K562 (cell line): ENCODE results near the gene TUBB4B. TPM values are rescaled to one million over a fixed set of nuclear protein-coding genes. Genes with fewer than 3 reads are reported as not detected.

Experiments used
- CAMTA2 ChIP-seq: fragments of 250-450 bp; sonication (Bioruptor Pico); conservative IDR thresholded peaks from 2 replicates; pipeline ENCODE4 v1.5.1; 2022
- CBX2 ChIP-seq: fragments of 200-600 bp; sonication (generic); IDR thresholded peaks from one replicate; pipeline ENCODE4 v1.6.1; 2012; ENCODE audit warnings: mild to moderate bottlenecking, low read length, inconsistent platforms; ENCODE audit not compliant: insufficient read depth, poor library complexity, severe bottlenecking
- CBX8 ChIP-seq: fragments of 200-600 bp; sonication (generic); IDR thresholded peaks from 2 replicates; pipeline ENCODE4 v1.6.1; 2012; ENCODE audit warnings: borderline replicate concordance, mixed run types, low read depth, mild to moderate bottlenecking, moderate library complexity, mixed read lengths, low read length, control low read depth, inconsistent platforms; ENCODE audit not compliant: poor library complexity, severe bottlenecking; ENCODE audit errors: extremely low read depth
- CC2D1A ChIP-seq: fragments of 450-650 bp; IDR thresholded peaks from 2 replicates; pipeline ENCODE4 v1.6.1; 2017; ENCODE audit warnings: mild to moderate bottlenecking
- CHD1 ChIP-seq: fragments of 200-600 bp; sonication (generic); IDR thresholded peaks from one replicate; pipeline ENCODE4 v1.6.1; 2012; ENCODE audit warnings: mild to moderate bottlenecking, moderate library complexity, low read length, inconsistent platforms
- CREBBP ChIP-seq: IDR thresholded peaks from one replicate; pipeline ENCODE4 v1.6.1; 2012; ENCODE audit warnings: low read depth, mild to moderate bottlenecking, control low read depth, inconsistent platforms, low read length
- E2F3 ChIP-seq: fragments of 250-450 bp; sonication (Bioruptor Pico); IDR thresholded peaks from 2 replicates; pipeline ENCODE4 v1.4.0; 2020; ENCODE audit warnings: mild to moderate bottlenecking
- GTF2A2 ChIP-seq: IDR thresholded peaks from 2 replicates; pipeline ENCODE4 v1.6.1; 2016; ENCODE audit warnings: mild to moderate bottlenecking, missing genetic modification characterization, missing compliant biosample characterization
- HCFC1 ChIP-seq: IDR thresholded peaks from 2 replicates; pipeline ENCODE4 v1.6.1; 2012; ENCODE audit warnings: low read depth, low read length, improper control_type of control experiment
- HMG20B ChIP-seq: fragments of 250-450 bp; sonication (Bioruptor Pico); IDR thresholded peaks from 2 replicates; pipeline ENCODE4 v1.5.0; 2021; ENCODE audit warnings: mild to moderate bottlenecking
- IFI16 ChIP-seq: fragments of 250-450 bp; sonication (Bioruptor Pico); IDR thresholded peaks from 2 replicates; pipeline ENCODE4 v2.1.2; 2022; ENCODE audit warnings: mild to moderate bottlenecking, inconsistent platforms
- KDM1A ChIP-seq, 2 experiments: fragments of 450-650 bp; IDR thresholded peaks; 2 replicates each; pipeline ENCODE4 v1.6.1; 2016; ENCODE audit warnings: mild to moderate bottlenecking in 2 of 2
- MXI1 ChIP-seq: IDR thresholded peaks from 2 replicates; pipeline ENCODE4 v1.6.1; 2011; ENCODE audit warnings: low read depth, mild to moderate bottlenecking, improper control_type of control experiment, low read length
- NRF1 ChIP-seq, 2 experiments: fragments of 450-650 bp; IDR thresholded peaks in 1 of 2; conservative IDR thresholded peaks in 1 of 2; 2 replicates each; pipeline ENCODE4 v1.6.1; 2014; ENCODE audit warnings: mild to moderate bottlenecking in 2 of 2
- SMARCA4 ChIP-seq: fragments of 450-650 bp; IDR thresholded peaks from 2 replicates; pipeline ENCODE4 v1.6.1; 2016
- SMARCE1 ChIP-seq: fragments of 450-650 bp; IDR thresholded peaks from 2 replicates; pipeline ENCODE4 v1.7.1; 2016; ENCODE audit warnings: mild to moderate bottlenecking
- ZBED1 ChIP-seq: IDR thresholded peaks from 2 replicates; pipeline ENCODE4 v1.6.1; 2014
- ZNF282 ChIP-seq: sonication (generic); formaldehyde crosslinking; IDR thresholded peaks from 2 replicates; pipeline ENCODE4 v1.8.1; 2023; ENCODE audit warnings: missing genetic modification reagents
- ZNF589 ChIP-seq: fragments of 200-800 bp; sonication (Bioruptor generic); IDR thresholded peaks from 2 replicates; pipeline ENCODE4 v1.6.1; 2016; ENCODE audit warnings: low read depth, missing genetic modification characterization, missing compliant biosample characterization
- ZSCAN29 ChIP-seq: fragments of 450-650 bp; IDR thresholded peaks from 2 replicates; pipeline ENCODE4 v1.6.1; 2017
- polyA plus RNA-seq, 8 experiments: library from polyadenylated mRNA; depleted of rRNA in 4 of 8; stranded (reverse) in 5 of 8; unstranded in 3 of 8; fragments of >200 nt; fragmentation: Nextera tagmentation in 2 of 8; fragmentation: Illumina TruSeq in 1 of 8; extraction: Ambion mirVana in 2 of 8; extraction: Trizol in 1 of 8; gene quantifications; 2 replicates each; pipeline versions ENCODE4 v1.2.1 to v1.2.3, GENCODE V29; 2011 to 2014; ENCODE audit warnings: inconsistent platforms in 1 of 8, missing spikeins in 1 of 8
- total RNA-seq, 7 experiments: library from RNA; depleted of rRNA in 6 of 7; stranded (reverse); fragments of >200 nt in 6 of 7; fragmentation: Illumina TruSeq in 2 of 7; extraction: Trizol in 2 of 7; gene quantifications; 2 replicates each; pipeline versions ENCODE4 v1.2.1 to v1.2.3, GENCODE V29; 2011 to 2021; ENCODE audit warnings: low replicate concordance in 1 of 7
- TF ChIP-seq, protein P1 (sequence below): fragments of 250-450 bp; sonication (Bioruptor Pico); IDR thresholded peaks from 2 replicates; pipeline ENCODE4 v1.4.0; 2020; ENCODE audit warnings: mild to moderate bottlenecking
- TF ChIP-seq, protein P2 (sequence below): fragments of 250-450 bp; sonication (Bioruptor Pico); IDR thresholded peaks from 2 replicates; pipeline ENCODE4 v1.4.0; 2020; ENCODE audit warnings: mild to moderate bottlenecking, moderate library complexity, borderline replicate concordance
- TF ChIP-seq, protein P3 (sequence below): fragments of 450-650 bp; IDR thresholded peaks from 2 replicates; pipeline ENCODE4 v1.6.1; 2017; ENCODE audit warnings: mild to moderate bottlenecking, moderate library complexity

Gene TUBB4B
- total and polyA plus RNA-seq, 9 of the 15 experiments (the other 6 are each of a cell fraction or from before 2014, with no cell fraction given): 24.1 to 443 (median 268) TPM

DNA sequence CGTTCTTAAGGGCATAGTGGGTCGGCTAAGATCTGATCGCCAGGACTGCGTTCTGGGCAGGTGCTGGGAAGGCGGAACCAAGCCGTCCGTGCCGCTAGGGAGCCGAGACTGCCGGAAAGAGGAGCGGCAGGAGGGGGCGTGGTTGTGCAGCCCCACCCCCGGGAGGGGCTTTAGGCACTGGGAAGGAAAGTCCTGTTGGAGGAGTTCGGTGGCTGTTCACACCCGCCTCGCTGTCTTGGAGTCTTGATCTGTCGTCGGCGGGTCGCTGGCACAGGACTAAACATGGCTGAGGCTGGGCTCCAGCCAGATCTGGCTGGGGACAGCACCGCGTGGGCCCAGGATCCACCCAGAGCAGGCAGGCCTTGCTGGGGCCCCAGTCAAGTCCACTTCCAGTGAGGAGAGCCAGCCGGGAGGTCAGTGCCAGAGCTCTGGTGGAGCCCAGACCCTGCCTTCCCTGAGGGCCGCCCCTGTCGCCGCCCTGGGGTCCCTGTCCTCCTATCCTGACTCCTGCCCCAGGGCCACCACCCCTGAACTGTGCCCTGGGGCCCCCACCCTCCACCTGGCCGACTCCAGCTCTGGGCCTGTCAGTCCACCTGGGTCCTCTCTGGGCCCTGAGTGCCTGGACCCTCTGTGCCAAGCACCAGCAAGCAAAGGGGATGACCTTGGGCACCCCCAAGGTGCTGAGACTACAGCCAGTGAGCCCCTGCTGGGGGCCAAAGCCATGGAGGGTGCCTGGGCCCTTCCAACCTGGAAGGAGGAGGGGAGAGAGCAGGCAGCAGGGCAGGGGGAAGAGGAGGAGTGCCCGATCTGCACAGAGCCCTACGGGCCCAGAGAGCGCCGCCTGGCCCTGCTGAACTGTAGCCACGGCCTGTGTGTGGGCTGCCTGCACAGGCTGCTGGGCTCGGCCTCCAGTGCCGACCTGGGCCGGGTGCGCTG is 23.5 kb upstream of the TUBB4B start (continued):
- no peak for TF ChIP-seq CBX8
- TF ChIP-seq E2F3: no peak; the same call in 1 of the 2 replicates
- TF ChIP-seq CBX2: no peak
- no peak for TF ChIP-seq SMARCE1
- no peak for TF ChIP-seq CREBBP
- no peak for TF ChIP-seq CHD1
- no peak for TF ChIP-seq KDM1A (IDR thresholded peaks at IDR 0.05)
- TF ChIP-seq, protein P1, sequence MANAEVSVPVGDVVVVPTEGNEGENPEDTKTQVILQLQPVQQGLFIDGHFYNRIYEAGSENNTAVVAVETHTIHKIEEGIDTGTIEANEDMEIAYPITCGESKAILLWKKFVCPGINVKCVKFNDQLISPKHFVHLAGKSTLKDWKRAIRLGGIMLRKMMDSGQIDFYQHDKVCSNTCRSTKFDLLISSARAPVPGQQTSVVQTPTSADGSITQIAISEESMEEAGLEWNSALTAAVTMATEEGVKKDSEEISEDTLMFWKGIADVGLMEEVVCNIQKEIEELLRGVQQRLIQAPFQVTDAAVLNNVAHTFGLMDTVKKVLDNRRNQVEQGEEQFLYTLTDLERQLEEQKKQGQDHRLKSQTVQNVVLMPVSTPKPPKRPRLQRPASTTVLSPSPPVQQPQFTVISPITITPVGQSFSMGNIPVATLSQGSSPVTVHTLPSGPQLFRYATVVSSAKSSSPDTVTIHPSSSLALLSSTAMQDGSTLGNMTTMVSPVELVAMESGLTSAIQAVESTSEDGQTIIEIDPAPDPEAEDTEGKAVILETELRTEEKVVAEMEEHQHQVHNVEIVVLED (CRISPR knock-in tag): no peak
- TF ChIP-seq CAMTA2 (CRISPR knock-in tag): no peak
- TF ChIP-seq, protein P2, sequence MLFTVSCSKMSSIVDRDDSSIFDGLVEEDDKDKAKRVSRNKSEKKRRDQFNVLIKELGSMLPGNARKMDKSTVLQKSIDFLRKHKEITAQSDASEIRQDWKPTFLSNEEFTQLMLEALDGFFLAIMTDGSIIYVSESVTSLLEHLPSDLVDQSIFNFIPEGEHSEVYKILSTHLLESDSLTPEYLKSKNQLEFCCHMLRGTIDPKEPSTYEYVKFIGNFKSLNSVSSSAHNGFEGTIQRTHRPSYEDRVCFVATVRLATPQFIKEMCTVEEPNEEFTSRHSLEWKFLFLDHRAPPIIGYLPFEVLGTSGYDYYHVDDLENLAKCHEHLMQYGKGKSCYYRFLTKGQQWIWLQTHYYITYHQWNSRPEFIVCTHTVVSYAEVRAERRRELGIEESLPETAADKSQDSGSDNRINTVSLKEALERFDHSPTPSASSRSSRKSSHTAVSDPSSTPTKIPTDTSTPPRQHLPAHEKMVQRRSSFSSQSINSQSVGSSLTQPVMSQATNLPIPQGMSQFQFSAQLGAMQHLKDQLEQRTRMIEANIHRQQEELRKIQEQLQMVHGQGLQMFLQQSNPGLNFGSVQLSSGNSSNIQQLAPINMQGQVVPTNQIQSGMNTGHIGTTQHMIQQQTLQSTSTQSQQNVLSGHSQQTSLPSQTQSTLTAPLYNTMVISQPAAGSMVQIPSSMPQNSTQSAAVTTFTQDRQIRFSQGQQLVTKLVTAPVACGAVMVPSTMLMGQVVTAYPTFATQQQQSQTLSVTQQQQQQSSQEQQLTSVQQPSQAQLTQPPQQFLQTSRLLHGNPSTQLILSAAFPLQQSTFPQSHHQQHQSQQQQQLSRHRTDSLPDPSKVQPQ: no peak
- no peak for TF ChIP-seq ZNF282
- TF ChIP-seq SMARCA4: no peak
- 0 out of 2 replicates have a peak, but pooled peaks have one; percentile 23 for TF ChIP-seq HCFC1
- no peak for TF ChIP-seq ZBED1
- TF ChIP-seq CC2D1A: no peak
- TF ChIP-seq HMG20B (CRISPR knock-in tag): no peak
- no peak for TF ChIP-seq ZNF589 (CRISPR knock-in tag)
- peak; percentile 58 to 59; a peak in 3 of 4 replicates for TF ChIP-seq NRF1 (conservative IDR thresholded peaks at IDR 0.05 in 1 of 2, IDR thresholded peaks at IDR 0.05 in 1 of 2)
- TF ChIP-seq ZSCAN29: no peak
- no peak for TF ChIP-seq IFI16
- TF ChIP-seq GTF2A2: no peak
- TF ChIP-seq, protein P3, sequence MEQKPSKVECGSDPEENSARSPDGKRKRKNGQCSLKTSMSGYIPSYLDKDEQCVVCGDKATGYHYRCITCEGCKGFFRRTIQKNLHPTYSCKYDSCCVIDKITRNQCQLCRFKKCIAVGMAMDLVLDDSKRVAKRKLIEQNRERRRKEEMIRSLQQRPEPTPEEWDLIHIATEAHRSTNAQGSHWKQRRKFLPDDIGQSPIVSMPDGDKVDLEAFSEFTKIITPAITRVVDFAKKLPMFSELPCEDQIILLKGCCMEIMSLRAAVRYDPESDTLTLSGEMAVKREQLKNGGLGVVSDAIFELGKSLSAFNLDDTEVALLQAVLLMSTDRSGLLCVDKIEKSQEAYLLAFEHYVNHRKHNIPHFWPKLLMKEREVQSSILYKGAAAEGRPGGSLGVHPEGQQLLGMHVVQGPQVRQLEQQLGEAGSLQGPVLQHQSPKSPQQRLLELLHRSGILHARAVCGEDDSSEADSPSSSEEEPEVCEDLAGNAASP: no peak
- TF ChIP-seq MXI1: no peak
